GM23338 (cell line): Measurements from ENCODE around the gene NLRP5.

Experiments
- CREB1 ChIP-seq: fragments of 250-450 bp; sonication (Bioruptor Pico); IDR thresholded peaks from 2 replicates; pipeline ENCODE4 v1.5.0; 2020; ENCODE audit warnings: low read depth, mild to moderate bottlenecking, moderate library complexity
- CTCF ChIP-seq, 2 experiments: fragments of 200-600 bp in 1 of 2; sonication (generic) in 1 of 2; conservative IDR thresholded peaks; 2 replicates each; pipeline versions ENCODE4 v1.5.1 to v1.6.1; 2016 to 2017; ENCODE audit warnings: antibody characterized with exemption in 2 of 2, low read depth in 2 of 2, mild to moderate bottlenecking in 2 of 2, moderate library complexity in 1 of 2
- ETS1 ChIP-seq: IDR thresholded peaks from 2 replicates; pipeline ENCODE4 v1.6.1; 2016; ENCODE audit warnings: antibody characterized with exemption
- EZH2 ChIP-seq: fragments of 200-600 bp; sonication (generic); IDR thresholded peaks from one replicate; pipeline ENCODE4 v1.8.0; 2017; ENCODE audit warnings: antibody characterized with exemption, mild to moderate bottlenecking, low read depth; ENCODE audit not compliant: unreplicated experiment
- EZH2phosphoT487 ChIP-seq: fragments of 200-600 bp; sonication (generic); IDR thresholded peaks from one replicate; pipeline ENCODE4 v1.8.1; 2018; ENCODE audit warnings: antibody characterized with exemption; ENCODE audit not compliant: unreplicated experiment
- JUNB ChIP-seq: IDR thresholded peaks from one replicate; pipeline ENCODE4 v1.6.1; 2016; ENCODE audit warnings: antibody characterized with exemption; ENCODE audit not compliant: unreplicated experiment
- NANOG ChIP-seq: IDR thresholded peaks from 2 replicates; pipeline ENCODE4 v1.6.1; 2016; ENCODE audit warnings: antibody characterized with exemption, borderline replicate concordance
- POLR2AphosphoS5 ChIP-seq: IDR thresholded peaks from 2 replicates; pipeline ENCODE4 v1.6.1; 2016; ENCODE audit warnings: antibody characterized with exemption, low read depth
- REST ChIP-seq: IDR thresholded peaks from one replicate; pipeline ENCODE4 v1.6.1; 2018; ENCODE audit warnings: antibody characterized with exemption; ENCODE audit not compliant: unreplicated experiment
- STAT1 ChIP-seq: IDR thresholded peaks from one replicate; pipeline ENCODE4 v1.6.1; 2016; ENCODE audit warnings: antibody characterized with exemption; ENCODE audit not compliant: unreplicated experiment
- ZNF114 ChIP-seq: fragments of 250-450 bp; sonication (Bioruptor Pico); IDR thresholded peaks from 2 replicates; pipeline ENCODE4 v1.5.0; 2020; ENCODE audit warnings: mild to moderate bottlenecking, moderate library complexity
- ZNF331 ChIP-seq: fragments of 250-450 bp; sonication (Bioruptor Pico); IDR thresholded peaks from 2 replicates; pipeline ENCODE4 v1.5.0; 2020; ENCODE audit warnings: low read depth, mild to moderate bottlenecking, moderate library complexity
- ZNF462 ChIP-seq: fragments of 250-450 bp; sonication (Bioruptor Pico); IDR thresholded peaks from 2 replicates; pipeline ENCODE4 v1.5.0; 2020; ENCODE audit warnings: mild to moderate bottlenecking, moderate library complexity

- TF ChIP-seq CTCF (conservative IDR thresholded peaks at IDR 0.05; ENCODE audit: low read depth in 2 of 2): no peak
- TF ChIP-seq POLR2AphosphoS5: no peak
- no peak for TF ChIP-seq EZH2
- TF ChIP-seq CREB1: no peak
- no peak for TF ChIP-seq ZNF331
- no peak for TF ChIP-seq REST
- no peak for TF ChIP-seq ETS1
- TF ChIP-seq EZH2phosphoT487: no peak
- no peak for TF ChIP-seq JUNB
- TF ChIP-seq ZNF114 (CRISPR knock-in tag): no peak
- TF ChIP-seq STAT1: no peak
- no peak for TF ChIP-seq NANOG
- no peak for TF ChIP-seq ZNF462
These were observed 114.5 kb downstream of the NLRP5 start for GRCh38 chr19:56101095-56101494.
